HAP-1 (cell line): Measurements from ENCODE around the gene SVIL.
"Not testable (repeated sequence)": the region's sequence is repeated elsewhere in the genome, so short reads cannot be mapped to it uniquely, and the experiment has no call there.

Source experiments
- DNase-seq, 2 experiments: peaks; one replicate each; pipeline ENCODE4 v3.0.0-alpha.2; 2016 to 2020; ENCODE audit warnings: low spot score in 2 of 2
- H3K27me3 ChIP-seq: fragments of 250-450 bp; sonication (Bioruptor Pico); 2 replicates; pipeline ENCODE4 v1.5.1; 2020; ENCODE audit warnings: low read depth, mild to moderate bottlenecking, moderate library complexity
- H3K36me3 ChIP-seq: fragments of 250-450 bp; sonication (Bioruptor Pico); replicated peaks from 2 replicates; pipeline ENCODE4 v1.5.1; 2020; ENCODE audit warnings: mild to moderate bottlenecking
- H3K4me1 ChIP-seq: fragments of 250-450 bp; sonication (Bioruptor Pico); 2 replicates; pipeline ENCODE4 v1.5.1; 2020; ENCODE audit warnings: mild to moderate bottlenecking
- H3K4me3 ChIP-seq: fragments of 250-450 bp; sonication (Bioruptor Pico); 2 replicates; pipeline ENCODE4 v1.5.1; 2020; ENCODE audit warnings: mild to moderate bottlenecking, moderate library complexity
- H3K9me3 ChIP-seq: fragments of 250-450 bp; sonication (Bioruptor Pico); 2 replicates; pipeline ENCODE4 v1.5.1; 2020; ENCODE audit warnings: mild to moderate bottlenecking, moderate library complexity
- in situ Hi-C: fragments of 300-500 bp; cut with MboI; formaldehyde crosslinking; loops from 3 replicates; pipeline ENCODE4 v1.14.3; 2020; ENCODE audit warnings: low sequenced_read_pairs, inconsistent platforms, mixed read lengths

Gene SVIL

DNA sequence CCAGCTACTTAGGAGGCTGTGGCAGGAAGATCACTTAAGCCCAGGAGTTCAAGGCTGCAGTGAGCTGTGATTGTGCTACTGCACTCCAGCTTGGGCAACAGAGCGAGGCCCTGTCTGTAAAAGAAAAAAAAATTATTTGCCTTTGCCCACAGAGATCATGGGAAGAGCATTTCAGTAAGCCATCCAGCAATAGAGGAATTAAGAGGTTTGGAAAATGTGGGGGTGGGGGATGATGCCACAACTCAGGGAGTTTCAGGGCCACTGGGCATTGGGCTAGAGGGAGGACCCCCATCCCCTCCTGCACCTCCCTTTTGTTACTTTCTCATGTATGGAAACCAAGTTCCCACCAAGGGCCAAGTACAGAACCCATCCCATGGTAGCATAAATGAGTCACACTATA, 38.4 kb downstream of the SVIL start:
- Histone ChIP-seq H3K36me3 (no peaks in the 10 kb centered on the region), H3K4me1 (no peaks in the 10 kb centered on the region), H3K27me3 (no peaks in the 10 kb centered on the region), H3K9me3 (no peaks in the 10 kb centered on the region), H3K4me3 (no peak overlapping the region)
- no peak for DNase-seq
- in situ Hi-C loops, result no loop called here

DNA sequence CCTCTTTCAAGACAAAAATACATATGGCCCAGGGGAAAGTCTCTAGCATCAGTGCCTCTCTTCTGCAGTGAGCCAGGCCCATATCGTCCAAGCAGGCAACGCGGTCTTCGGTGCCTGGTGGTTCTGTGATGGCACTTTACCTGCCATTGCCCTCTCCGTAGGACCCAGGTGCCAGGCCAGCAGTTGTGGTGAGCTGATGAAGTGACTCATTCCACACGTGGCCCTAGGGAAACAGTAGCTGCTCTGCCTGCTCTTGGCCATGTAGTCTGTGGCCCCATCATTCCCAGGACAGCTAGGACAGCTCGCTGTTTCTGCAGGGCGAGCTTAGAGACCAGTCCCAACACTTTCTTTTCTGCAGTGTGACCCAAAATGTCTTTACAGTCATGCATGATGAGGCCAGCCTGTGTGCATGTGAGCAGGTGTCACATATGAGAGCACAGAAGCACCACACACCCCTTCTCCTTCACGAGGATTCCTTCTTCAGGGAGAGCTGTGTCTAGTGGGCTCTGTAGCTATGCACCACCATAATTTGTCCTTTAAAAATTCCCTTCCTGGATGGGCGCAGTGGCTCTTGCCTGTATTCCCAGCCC, 39.0 kb downstream of the SVIL start:
- Histone ChIP-seq H3K9me3 (no peaks in the 10 kb centered on the region), H3K36me3 (no peaks in the 10 kb centered on the region), H3K27me3 (no peaks in the 10 kb centered on the region), H3K4me3 (no peak overlapping the region), H3K4me1 (no peaks in the 10 kb centered on the region)
- in situ Hi-C loops, result no loop called here
- no peak for DNase-seq

DNA sequence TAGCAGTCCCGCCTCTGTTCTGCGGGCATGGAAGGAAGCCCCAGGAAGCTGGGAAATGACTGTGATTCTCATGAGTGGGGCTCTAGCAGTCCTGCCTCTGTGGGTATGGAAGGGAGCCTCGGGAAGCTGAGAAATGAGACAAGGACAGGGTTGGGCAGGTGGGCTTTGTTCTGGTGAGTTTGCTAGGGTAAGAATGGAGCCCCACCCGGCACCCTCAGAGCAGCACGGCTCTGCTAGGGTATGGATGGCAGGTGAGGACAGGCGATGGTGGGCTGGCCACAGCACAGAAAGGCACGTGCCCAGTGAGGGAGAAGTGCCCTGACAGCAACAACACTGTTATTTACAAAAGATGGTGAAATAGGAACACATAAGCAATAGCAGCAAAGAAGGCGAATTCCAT, 39.6 kb downstream of the SVIL start:
- Histone ChIP-seq H3K27me3 (no peaks in the 10 kb centered on the region), H3K4me3 (no peak overlapping the region), H3K36me3 (no peaks in the 10 kb centered on the region), H3K9me3 (no peaks in the 10 kb centered on the region), H3K4me1 (peaks cover 4% of the 10 kb centered on the region)
- in situ Hi-C loops, result no loop called here
- DNase-seq, result no peak

DNA sequence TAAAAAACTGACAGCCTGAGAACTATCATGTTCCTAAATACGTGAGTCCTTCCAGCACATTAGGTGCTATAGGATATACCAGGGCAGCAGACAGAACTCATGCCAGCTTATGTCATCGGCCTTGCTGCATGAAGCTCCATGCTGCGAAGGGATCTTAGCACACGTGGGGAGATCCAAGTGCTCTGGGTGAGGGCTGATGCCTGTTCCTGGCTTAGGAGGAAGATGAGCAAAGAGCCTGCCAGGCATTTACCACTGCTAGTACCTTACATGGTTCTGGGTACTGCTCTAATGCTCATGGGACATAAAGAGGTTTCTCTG, 43.2 kb downstream of the SVIL start:
- Histone ChIP-seq H3K4me1 (peaks cover 26% of the 10 kb centered on the region), H3K9me3 (no peaks in the 10 kb centered on the region), H3K36me3 (no peaks in the 10 kb centered on the region), H3K4me3 (no peak overlapping the region), H3K27me3 (no peaks in the 10 kb centered on the region)
- in situ Hi-C loops, result no loop called here
- no peak for DNase-seq

DNA sequence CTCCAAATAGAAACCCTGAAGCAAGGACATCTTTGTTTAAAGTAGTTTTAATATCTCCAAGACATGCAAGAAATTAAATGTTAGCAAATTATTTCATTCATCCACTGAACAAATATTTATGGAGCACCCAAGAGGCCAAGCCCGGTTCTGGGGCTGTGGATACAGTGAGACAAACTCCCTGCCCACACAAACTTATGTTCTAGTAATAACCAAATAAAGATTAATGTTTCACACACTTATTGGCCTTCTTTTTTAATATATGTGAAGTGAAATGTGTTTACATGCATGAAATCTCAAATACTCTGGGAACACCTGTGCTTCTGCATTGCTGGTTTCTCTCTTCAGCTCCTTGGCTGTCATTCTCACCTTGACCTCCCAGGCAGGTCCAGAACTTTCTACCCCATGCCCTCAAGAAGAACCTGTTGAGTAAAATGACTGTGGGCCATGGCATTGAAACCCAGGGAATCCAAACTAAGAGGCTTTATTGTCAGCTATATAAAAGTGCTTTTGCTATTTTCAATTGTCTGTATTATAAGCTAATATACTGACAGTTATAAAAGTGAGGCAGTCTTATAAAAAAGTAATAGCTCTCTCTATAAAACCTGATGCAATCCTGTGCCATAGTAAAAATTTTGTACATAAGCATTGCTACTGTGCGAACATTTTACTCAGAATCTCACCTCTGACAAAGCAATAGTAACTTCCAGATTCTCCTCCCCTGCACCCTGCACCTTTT, 43.7 kb downstream of the SVIL start:
- in situ Hi-C loops, result no loop called here
- Histone ChIP-seq H3K27me3 (no peaks in the 10 kb centered on the region), H3K36me3 (no peaks in the 10 kb centered on the region), H3K4me1 (peaks cover 26% of the 10 kb centered on the region), H3K9me3 (no peaks in the 10 kb centered on the region), H3K4me3 (no peak overlapping the region)
- DNase-seq, result no peak

DNA sequence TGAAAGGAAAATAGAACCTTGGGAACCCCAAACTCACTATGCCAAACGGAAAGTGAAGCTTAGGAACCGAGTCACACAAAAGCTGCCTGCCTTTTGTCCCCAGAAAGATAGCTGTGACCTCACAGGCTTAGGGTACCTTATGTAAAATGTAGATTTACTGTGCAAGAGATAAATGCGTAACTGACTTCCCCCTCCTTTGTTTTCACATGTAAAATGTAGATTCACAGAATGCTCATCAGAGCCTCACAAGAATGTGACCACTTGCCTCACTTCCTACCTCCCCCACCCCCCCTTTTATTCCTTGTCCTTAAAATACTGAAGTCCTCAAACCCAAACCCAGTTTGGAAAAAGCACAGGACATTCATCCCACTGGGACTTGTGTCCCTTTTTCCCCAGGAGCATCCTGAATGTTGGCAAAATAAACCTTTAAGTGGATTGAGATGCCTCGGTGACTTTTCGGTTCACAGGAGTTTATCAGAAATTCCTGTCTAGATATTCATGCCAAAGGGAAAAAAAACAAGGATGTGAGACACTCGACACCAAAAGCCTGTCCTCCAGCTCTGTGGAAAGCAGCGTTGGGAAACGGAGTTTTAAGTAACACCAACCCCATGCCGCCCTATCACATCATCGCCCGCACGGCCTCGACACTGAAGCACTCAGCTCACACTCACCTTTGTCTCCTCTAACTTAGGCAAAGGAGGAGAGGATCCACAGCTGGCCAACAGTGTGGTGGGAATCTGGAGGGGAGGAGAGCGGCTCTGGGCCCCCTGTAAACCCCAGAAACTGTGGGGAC, 45.9 kb downstream of the SVIL start:
- H3K27me3 ChIP-seq, result no peaks in the 10 kb centered on the region

DNA sequence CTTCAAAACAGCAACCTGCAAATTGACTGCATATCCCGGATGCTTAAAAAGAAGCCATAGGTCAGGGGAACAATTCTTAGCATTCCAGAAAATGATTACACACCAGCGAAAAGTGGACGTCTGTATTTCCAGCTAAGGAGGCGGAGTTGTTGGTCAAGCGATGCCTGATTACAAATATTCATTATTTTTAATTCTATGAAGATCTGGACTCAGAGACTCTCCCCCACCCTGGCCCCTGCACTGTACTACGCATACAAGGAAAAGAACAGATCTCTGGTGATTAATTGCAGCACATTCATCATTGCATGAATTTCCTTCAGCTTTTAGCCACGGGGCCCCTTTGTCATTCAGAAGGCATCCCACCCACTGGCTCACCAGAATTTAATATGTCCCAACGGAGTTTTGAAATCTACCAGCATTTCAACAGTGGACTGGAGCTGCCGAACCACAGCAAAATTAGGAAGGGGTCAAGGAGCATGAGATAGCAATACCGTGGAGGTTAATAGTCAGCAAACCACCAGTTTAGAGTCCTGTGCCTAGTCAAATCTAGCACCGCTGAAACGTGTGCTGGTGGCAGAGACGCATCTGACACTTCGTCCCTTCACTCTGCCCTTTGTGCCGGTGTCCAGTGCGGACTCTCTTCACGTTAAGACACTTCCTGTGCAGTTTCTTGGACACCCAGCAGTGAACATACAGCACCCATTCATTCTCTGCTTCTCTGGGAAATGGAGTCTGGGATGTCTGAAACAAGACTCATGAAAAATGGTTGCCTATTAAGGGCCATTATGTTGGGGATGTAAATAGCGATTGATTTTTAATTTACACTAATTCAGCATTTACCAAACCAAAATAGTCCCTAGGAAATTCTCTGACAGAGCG, 46.8 kb downstream of the SVIL start:
- Histone ChIP-seq H3K4me3 (0 out of 2 replicates have a peak overlapping the region, but pooled peaks have one; percentile 5), H3K4me1 (peaks cover 26% of the 10 kb centered on the region)
- H3K36me3 ChIP-seq, in situ Hi-C loops, H3K27me3 ChIP-seq, H3K9me3 ChIP-seq: not testable (repeated sequence)
- peak; percentile 12 to 50 for DNase-seq

More for the DNA sequence above, 45.9 kb downstream of the SVIL start:
- no peak overlapping the region for H3K4me3 ChIP-seq
- H3K4me1 ChIP-seq, result peaks cover 26% of the 10 kb centered on the region
- peak in 1 of 2 experiments; percentile 41 for DNase-seq
- in situ Hi-C loops, result no loop called here
- no peaks in the 10 kb centered on the region for H3K9me3 ChIP-seq
- H3K36me3 ChIP-seq, result no peaks in the 10 kb centered on the region

DNA sequence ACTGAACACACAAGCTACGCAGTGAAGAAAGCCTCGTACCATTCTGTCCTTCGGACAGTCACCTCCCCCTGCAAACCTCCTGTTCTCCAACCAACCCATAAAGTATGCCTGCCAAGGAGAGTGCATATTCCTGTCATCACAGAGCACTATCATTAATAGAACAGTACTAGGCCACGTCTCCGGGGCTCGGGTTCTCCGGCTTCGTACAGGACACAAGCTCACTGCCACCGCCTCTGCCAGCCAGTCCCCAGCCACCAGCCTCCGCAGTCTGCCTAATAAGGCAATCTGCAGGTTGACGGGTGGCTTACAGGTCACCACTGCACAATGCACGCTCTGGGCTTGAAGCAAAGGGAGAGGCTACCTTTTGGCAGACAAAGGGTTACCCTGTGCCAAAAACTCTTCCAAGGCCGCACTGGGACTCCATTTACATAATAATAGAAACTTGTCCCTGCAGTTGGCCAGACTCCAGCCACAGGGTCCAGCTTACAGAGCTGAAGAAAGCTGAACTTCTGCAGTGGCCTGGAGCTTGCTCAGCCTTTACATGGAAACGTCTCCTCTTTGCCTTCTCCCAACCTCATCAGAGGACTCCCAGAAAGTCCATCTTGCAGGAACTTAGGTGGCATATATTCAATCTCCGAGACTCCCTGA, 47.5 kb downstream of the SVIL start:
- 0 out of 2 replicates have a peak overlapping the region, but pooled peaks have one; percentile 5 for H3K4me3 ChIP-seq
- peak; percentile 49 to 74 for DNase-seq
- H3K36me3 ChIP-seq, H3K9me3 ChIP-seq, in situ Hi-C loops, H3K27me3 ChIP-seq: not testable (repeated sequence)
- peaks cover 26% of the 10 kb centered on the region for H3K4me1 ChIP-seq

DNA sequence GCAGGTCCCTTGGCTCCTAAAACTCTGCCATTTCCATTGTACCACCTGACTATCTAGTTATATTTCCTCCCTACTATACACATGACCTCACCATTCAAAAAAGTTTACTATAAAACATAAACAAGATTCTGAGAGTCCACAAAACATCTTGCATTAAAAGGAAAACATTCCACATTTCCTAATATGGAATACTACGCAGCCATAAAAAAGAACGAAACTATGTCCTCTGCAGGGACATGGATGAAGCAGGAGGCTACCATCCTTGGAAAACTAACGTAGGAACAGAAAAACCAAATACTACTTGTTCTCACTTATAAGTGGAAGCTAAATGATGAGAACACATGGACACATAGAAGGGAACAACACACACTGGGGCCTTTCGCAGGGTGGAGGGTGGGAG, 48.3 kb downstream of the SVIL start:
- Histone ChIP-seq H3K9me3 (no peaks in the 10 kb centered on the region), H3K4me1 (peaks cover 26% of the 10 kb centered on the region), H3K27me3 (no peaks in the 10 kb centered on the region), H3K4me3 (no peak overlapping the region), H3K36me3 (no peaks in the 10 kb centered on the region)
- in situ Hi-C loops, result no loop called here
- DNase-seq, result no peak

DNA sequence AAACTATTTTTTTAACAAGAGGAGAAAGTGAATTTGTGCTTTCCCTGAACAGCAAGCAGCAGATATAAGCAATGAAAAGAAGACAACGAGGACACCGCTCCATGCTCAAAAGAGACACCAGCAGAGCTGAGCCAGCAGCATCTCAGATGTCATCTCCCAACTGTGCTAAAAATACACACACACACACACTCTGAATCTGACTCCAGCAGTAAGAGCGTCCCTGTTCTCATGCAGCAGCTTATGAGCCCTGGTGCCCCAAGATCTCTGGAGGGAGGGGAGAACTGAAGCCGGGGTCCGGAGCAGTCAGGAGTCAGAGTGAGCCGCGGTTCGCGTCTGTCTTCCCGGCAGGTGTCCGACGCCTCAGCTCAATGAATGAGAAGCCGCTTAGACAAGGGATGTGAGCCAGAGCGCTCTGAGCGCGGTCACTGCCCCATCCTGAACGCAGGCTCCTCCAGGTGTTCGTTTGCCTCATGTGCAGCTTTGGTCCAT, 49.2 kb downstream of the SVIL start:
- Histone ChIP-seq H3K4me3 (no peak overlapping the region), H3K36me3 (no peaks in the 10 kb centered on the region), H3K9me3 (no peaks in the 10 kb centered on the region), H3K4me1 (peaks cover 25% of the 10 kb centered on the region), H3K27me3 (no peaks in the 10 kb centered on the region)
- DNase-seq, result peak in 1 of 2 experiments; percentile 51
- in situ Hi-C loops, result no loop called here

DNA sequence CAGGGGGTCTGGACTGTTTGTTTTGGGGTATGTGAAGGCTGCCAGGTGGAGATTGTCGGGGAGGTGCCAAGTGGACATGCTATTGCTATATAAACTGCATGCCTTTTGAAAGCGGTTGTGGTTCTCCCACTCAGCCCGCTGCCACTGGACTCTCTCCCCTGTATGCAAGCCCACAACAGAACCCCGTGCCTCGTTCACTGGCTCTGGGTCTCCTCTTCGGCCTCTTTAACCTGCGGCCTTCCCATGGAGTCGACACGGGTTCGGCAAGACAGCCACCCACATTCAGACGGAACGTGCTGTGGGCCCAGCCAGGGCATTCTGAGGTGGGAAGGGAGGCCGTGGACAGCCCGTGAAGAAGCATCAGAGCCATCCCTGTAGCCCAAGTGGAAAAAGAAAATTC, 50.3 kb downstream of the SVIL start:
- in situ Hi-C loops, result no loop called here

DNA sequence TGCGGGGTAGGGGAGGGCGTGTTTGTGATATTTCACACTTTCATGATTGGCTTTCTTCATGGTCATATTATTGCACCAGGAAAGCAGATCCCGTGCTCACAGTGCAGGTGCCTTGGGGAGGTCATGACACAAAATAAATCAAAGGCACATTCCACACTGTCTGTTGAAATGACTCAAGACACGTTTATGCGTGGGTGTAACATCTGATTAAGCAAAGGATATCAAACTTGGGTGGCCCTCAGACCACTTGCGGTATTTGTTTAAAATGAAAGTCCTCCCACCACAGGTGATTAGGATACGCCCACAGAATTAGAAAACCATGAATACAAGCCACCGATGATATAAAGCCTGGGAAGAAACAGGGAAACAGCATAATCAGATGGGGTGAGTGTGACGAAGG, 51.1 kb downstream of the SVIL start:
- peaks cover 15% of the 10 kb centered on the region for H3K4me1 ChIP-seq
- H3K4me3 ChIP-seq, result no peak overlapping the region
- in situ Hi-C loops, result no loop called here
- H3K36me3 ChIP-seq, result no peaks in the 10 kb centered on the region
- no peaks in the 10 kb centered on the region for H3K27me3 ChIP-seq
- DNase-seq, result no peak
- H3K9me3 ChIP-seq, result no peaks in the 10 kb centered on the region

More for the DNA sequence above, 50.3 kb downstream of the SVIL start:
- Histone ChIP-seq H3K36me3 (no peaks in the 10 kb centered on the region), H3K9me3 (no peaks in the 10 kb centered on the region), H3K4me3 (no peak overlapping the region), H3K4me1 (peaks cover 20% of the 10 kb centered on the region), H3K27me3 (no peaks in the 10 kb centered on the region)
- DNase-seq, result no peak

DNA sequence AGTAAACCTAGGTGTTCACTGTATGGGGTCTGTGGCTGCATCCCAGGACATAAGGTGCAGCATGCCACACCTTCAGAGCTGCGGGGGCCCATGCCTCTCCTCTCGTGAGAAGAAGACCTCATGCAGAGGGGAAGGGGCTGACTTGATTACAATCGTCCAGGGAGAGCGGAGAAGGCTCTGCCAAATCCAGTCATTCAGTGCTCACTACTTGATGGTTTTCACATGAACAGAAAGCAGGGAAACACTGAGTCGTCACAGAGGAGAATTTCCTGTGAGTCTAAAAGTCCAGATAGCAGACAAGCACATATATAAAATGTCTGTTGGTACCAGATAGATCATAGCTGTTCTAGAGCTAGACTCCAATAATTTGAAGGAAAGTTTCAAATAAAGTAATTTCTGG, 52.0 kb downstream of the SVIL start:
- H3K36me3 ChIP-seq, H3K9me3 ChIP-seq, H3K27me3 ChIP-seq, in situ Hi-C loops, DNase-seq, H3K4me3 ChIP-seq, H3K4me1 ChIP-seq: not testable (repeated sequence)
